Measurements from ENCODE around the gene MAP1LC3B.

DNA sequence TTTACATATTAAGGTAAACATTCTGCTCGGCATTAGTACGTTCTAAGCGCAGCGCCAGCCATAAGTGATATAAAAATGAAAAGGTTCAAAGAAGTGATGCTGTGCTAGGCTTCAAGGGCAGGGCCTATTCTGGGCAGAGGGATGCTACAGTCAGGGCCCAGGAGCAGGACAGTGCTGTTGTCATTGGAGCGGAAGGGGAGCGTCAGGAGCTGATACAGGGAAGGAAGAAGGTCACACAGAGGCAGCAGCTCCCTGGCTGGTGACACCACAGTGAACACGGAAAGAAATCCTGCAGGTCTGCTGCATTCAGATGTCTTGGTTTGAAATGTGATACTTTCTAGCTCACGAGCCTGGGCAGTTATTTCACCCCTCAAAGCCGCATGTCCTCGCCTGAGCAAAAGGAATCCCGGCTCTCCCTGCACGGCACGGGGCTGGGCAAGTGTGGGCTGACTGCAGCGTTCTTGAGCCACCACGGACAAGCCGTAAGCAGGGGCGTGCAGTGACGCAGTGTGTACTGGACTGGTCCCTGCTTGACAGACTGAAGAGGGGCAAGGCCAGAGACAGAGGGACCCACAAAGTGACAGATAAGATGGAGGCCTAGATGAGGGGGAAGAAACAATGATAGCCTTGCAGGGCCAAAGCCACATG is 59.6 kb downstream of the MAP1LC3B start:
- no peak for TF ChIP-seq POLR2A (IDR thresholded peaks at IDR 0.05; ENCODE audit: low read depth, low read length)
- TF ChIP-seq SPI1 (IDR thresholded peaks at IDR 0.05; ENCODE audit: low read depth, low read length) = no peak

Data from GM12891 (cell line).